H1 (cell line): Measurements from ENCODE around the gene ZIM2. TPM values are rescaled to one million over a fixed set of nuclear protein-coding genes. Genes with fewer than 3 reads are reported as not detected.

Experiments used
- EGR1 ChIP-seq: IDR thresholded peaks from 2 replicates; pipeline ENCODE4 v1.6.1; 2011; ENCODE audit warnings: low read depth, low read length, borderline replicate concordance
- KDM1A ChIP-seq: fragments of 200-600, 300-600 bp; sonication (generic); IDR thresholded peaks from 2 replicates; pipeline ENCODE4 v1.7.1; 2016; ENCODE audit warnings: mild to moderate bottlenecking, low read length, borderline replicate concordance
- KDM5A ChIP-seq: fragments of 200-600 bp; IDR thresholded peaks from 2 replicates; pipeline ENCODE4 v1.7.1; 2012; ENCODE audit warnings: mild to moderate bottlenecking, low read length, inconsistent platforms, mixed read lengths
- RNF2 ChIP-seq: fragments of 200-900, 300-1000 bp; sonication (generic); IDR thresholded peaks from 2 replicates; pipeline ENCODE4 v1.7.1; 2016; ENCODE audit warnings: borderline replicate concordance, low read depth, mild to moderate bottlenecking, antibody characterized with exemption, low read length; ENCODE audit not compliant: poor library complexity, severe bottlenecking; ENCODE audit errors: missing control alignments
- polyA plus RNA-seq, 7 experiments: library from polyadenylated mRNA; depleted of rRNA in 3 of 7; stranded (reverse) in 5 of 7; unstranded in 2 of 7; fragments of >200 nt in 5 of 7; fragments of 200-250 nt in 2 of 7; gene quantifications; 1 replicate in 5 of 7; 2 replicates in 1 of 7; 4 replicates in 1 of 7; pipeline versions ENCODE4 v1.2.1 to v1.2.3, GENCODE V29; 2011 to 2013; ENCODE audit warnings: missing spikeins in 2 of 7, mixed read lengths in 2 of 7
- total RNA-seq: library from RNA; stranded (reverse); fragmentation: NEBNext Ultra II Directional; extraction: Animal tissue kit (Norgen Biotek cat#: 25700); gene quantifications from 2 replicates; pipeline ENCODE4 v1.2.1, GENCODE V29; 2021
- TF ChIP-seq, protein P1 (sequence below): IDR thresholded peaks from 2 replicates; pipeline ENCODE4 v1.6.1; 2012; ENCODE audit warnings: inconsistent platforms

The ZIM2 gene
- total and polyA plus RNA-seq, 2 of the 8 experiments (the other 6 are each of a cell fraction or from before 2014, with no cell fraction given) = not detected

GRCh38 chr19:56746367-56746766 lies 94.2 kb downstream of the ZIM2 start (continued):
- TF ChIP-seq, protein P1, sequence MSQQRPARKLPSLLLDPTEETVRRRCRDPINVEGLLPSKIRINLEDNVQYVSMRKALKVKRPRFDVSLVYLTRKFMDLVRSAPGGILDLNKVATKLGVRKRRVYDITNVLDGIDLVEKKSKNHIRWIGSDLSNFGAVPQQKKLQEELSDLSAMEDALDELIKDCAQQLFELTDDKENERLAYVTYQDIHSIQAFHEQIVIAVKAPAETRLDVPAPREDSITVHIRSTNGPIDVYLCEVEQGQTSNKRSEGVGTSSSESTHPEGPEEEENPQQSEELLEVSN = no peak
- TF ChIP-seq EGR1 (no peak), KDM5A (no peak), KDM1A (no peak), RNF2 (no peak)
